Gastroesophageal sphincter (tissue), 3 donors: ENCODE measurements around the gene SLPI.

ENCODE experiments used
- EP300 ChIP-seq: sonication (generic); formaldehyde crosslinking; IDR thresholded peaks from one replicate; pipeline ENCODE4 v1.6.1; 2017; ENCODE audit warnings: antibody characterized with exemption, mild to moderate bottlenecking
- TF ChIP-seq, protein P1 (sequence below), 4 experiments: fragments of 200-600 bp in 2 of 4; fragments of 450-650 bp in 2 of 4; sonication (generic) in 1 of 4; IDR thresholded peaks; one replicate each; pipeline ENCODE4 v1.5.1; 2017 to 2019; ENCODE audit warnings: antibody characterized with exemption in 4 of 4, mild to moderate bottlenecking in 2 of 4, moderate library complexity in 2 of 4

DNA sequence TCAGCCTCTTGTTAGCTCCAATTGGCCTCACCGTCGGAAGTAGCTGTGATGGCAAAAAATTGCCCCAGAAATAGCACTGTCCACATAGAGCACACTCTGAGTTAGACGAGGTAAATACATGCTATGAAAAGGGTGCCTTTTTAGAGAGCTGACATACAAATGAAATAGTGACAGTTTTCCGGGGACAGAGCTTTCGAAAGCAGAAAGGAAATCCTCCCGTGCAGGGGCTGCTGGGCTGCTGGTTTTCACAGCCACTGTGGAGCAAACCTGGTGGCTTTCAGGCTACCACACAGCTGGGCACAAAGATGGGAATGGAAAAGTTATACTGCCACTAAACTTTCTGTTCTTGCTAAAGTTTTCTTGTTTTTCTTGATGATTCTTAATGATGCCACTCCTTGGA is 8.3 kb downstream of the SLPI start:
- TF ChIP-seq EP300 = no peak
- TF ChIP-seq, protein P1, sequence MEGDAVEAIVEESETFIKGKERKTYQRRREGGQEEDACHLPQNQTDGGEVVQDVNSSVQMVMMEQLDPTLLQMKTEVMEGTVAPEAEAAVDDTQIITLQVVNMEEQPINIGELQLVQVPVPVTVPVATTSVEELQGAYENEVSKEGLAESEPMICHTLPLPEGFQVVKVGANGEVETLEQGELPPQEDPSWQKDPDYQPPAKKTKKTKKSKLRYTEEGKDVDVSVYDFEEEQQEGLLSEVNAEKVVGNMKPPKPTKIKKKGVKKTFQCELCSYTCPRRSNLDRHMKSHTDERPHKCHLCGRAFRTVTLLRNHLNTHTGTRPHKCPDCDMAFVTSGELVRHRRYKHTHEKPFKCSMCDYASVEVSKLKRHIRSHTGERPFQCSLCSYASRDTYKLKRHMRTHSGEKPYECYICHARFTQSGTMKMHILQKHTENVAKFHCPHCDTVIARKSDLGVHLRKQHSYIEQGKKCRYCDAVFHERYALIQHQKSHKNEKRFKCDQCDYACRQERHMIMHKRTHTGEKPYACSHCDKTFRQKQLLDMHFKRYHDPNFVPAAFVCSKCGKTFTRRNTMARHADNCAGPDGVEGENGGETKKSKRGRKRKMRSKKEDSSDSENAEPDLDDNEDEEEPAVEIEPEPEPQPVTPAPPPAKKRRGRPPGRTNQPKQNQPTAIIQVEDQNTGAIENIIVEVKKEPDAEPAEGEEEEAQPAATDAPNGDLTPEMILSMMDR (IDR thresholded peaks at IDR 0.05) = no peak
